Measurements from ENCODE around the gene TPRG1L. TPM values are rescaled to one million over a fixed set of nuclear protein-coding genes. Genes with fewer than 3 reads are reported as not detected.

Gene TPRG1L
- total and polyA plus RNA-seq, 10 of the 15 experiments (the other 5 are each of a cell fraction or from before 2014, with no cell fraction given) = 1.5 to 16.5 (median 8.0) TPM

DNA sequence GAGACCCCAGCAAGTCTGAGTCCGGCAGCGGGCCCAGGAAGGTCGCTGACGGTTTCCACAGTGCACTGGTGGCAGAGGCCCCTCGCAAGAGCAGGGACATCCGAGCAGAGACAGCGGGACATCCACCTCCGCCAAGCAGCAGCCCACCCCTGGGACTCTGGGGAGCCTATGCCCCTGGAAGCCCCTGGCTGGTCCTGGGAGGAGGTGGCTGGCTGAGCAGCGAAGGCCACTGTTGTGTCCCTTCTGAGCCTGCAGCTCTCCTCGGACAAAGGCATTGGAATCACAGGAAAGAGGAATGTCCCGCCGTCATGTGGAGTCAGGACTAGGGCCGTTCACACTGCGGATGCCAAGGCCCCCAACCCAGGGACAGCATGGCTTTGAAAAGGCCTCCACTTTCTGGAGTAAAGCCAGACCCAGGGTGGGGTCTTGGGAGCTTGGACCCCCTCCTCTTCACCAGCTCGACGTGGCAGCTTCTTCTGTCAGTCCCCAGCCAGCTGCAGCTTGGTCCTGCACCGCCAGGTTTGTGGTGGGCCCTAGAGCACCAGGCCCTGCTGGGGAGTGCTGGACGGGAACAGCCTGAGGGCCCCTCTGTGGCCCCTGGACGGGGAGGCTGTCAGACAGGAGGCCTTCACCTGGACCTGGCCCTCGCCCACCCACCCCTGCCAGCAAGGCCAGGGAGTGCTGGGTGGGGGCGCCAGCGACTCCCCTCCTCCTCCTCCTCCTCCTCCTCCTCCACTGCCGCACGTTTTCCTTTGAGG is 14.9 kb upstream of the TPRG1L start (continued):
- TF ChIP-seq, protein P1, sequence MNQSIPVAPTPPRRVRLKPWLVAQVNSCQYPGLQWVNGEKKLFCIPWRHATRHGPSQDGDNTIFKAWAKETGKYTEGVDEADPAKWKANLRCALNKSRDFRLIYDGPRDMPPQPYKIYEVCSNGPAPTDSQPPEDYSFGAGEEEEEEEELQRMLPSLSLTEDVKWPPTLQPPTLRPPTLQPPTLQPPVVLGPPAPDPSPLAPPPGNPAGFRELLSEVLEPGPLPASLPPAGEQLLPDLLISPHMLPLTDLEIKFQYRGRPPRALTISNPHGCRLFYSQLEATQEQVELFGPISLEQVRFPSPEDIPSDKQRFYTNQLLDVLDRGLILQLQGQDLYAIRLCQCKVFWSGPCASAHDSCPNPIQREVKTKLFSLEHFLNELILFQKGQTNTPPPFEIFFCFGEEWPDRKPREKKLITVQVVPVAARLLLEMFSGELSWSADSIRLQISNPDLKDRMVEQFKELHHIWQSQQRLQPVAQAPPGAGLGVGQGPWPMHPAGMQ (IDR thresholded peaks at IDR 0.05; ENCODE audit: borderline replicate concordance) = no peak
- TF ChIP-seq HCFC1 (IDR thresholded peaks at IDR 0.05; ENCODE audit: low read length) = no peak
- no peak for TF ChIP-seq RBBP5 (conservative IDR thresholded peaks at IDR 0.05)
- no peak for TF ChIP-seq TCF7 (IDR thresholded peaks at IDR 0.05; ENCODE audit: borderline replicate concordance)
- no peak for TF ChIP-seq POLR2AphosphoS5 (IDR thresholded peaks at IDR 0.05; ENCODE audit: low read length)

DNA sequence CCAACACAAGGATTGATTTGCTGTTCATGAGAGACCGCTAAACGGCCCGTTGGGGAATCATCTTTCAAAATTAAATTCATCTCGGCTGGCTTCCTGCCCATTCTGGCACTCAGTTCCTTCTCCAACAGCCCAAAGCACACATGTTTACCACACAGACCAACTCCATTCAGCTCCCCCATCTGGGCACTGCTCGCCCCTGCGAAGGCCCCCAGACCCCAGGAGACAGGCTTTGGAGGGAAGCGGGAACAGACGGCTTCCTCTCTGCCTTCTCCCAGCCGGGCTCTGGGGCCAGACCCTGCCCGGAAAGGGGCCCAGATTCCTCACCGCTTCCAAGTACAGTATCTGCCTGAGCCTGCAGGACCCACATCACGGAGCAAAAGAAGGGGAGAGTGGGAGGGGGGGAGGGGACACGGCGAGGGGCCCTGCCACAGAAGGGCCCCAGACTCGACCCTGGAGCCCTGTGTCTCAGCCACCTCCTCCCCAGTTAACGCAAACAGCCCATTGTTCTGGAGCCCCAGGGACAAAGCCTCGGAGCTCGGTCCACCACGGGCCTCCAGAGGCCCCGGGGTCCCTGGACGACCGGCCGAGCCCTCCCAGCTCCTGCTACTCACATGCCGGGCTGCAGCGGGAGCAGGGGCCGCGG is 14.2 kb upstream of the TPRG1L start:
- WGBS (ENCODE audit: insufficient coverage, insufficient replicate concordance, low lambda C conversion rate, missing lambda C conversion rate) = under 1% methylated on average over 21 of the region's 27 CpGs
- TF ChIP-seq TARDBP (IDR thresholded peaks at IDR 0.05; ENCODE audit: borderline replicate concordance) (no peak), IKZF2 (IDR thresholded peaks at IDR 0.05) (no peak), ZNF622 (IDR thresholded peaks at IDR 0.05) (no peak), EP300 (IDR thresholded peaks at IDR 0.05; ENCODE audit: borderline replicate concordance in 1 of 2, control insufficient read depth in 1 of 2, low read depth in 2 of 2, low read length in 2 of 2) (no peak), MYB (IDR thresholded peaks at IDR 0.05; ENCODE audit: borderline replicate concordance, low read depth, low read length) (no peak), MXI1 (IDR thresholded peaks at IDR 0.05; ENCODE audit: low read depth, low read length) (no peak), HDAC2 (IDR thresholded peaks at IDR 0.05) (no peak), ZNF384 (IDR thresholded peaks at IDR 0.05; ENCODE audit: borderline replicate concordance, low read depth, low read length) (no peak), DPF2 (IDR thresholded peaks at IDR 0.05) (no peak), BACH1 (IDR thresholded peaks at IDR 0.05; ENCODE audit: borderline replicate concordance) (no peak)
- TF ChIP-seq, protein P2, sequence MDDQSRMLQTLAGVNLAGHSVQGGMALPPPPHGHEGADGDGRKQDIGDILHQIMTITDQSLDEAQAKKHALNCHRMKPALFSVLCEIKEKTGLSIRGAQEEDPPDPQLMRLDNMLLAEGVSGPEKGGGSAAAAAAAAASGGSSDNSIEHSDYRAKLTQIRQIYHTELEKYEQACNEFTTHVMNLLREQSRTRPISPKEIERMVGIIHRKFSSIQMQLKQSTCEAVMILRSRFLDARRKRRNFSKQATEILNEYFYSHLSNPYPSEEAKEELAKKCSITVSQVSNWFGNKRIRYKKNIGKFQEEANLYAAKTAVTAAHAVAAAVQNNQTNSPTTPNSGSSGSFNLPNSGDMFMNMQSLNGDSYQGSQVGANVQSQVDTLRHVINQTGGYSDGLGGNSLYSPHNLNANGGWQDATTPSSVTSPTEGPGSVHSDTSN (IDR thresholded peaks at IDR 0.05; ENCODE audit: insufficient replicate concordance, low read depth, low read length) = no peak
- TF ChIP-seq, protein P3, sequence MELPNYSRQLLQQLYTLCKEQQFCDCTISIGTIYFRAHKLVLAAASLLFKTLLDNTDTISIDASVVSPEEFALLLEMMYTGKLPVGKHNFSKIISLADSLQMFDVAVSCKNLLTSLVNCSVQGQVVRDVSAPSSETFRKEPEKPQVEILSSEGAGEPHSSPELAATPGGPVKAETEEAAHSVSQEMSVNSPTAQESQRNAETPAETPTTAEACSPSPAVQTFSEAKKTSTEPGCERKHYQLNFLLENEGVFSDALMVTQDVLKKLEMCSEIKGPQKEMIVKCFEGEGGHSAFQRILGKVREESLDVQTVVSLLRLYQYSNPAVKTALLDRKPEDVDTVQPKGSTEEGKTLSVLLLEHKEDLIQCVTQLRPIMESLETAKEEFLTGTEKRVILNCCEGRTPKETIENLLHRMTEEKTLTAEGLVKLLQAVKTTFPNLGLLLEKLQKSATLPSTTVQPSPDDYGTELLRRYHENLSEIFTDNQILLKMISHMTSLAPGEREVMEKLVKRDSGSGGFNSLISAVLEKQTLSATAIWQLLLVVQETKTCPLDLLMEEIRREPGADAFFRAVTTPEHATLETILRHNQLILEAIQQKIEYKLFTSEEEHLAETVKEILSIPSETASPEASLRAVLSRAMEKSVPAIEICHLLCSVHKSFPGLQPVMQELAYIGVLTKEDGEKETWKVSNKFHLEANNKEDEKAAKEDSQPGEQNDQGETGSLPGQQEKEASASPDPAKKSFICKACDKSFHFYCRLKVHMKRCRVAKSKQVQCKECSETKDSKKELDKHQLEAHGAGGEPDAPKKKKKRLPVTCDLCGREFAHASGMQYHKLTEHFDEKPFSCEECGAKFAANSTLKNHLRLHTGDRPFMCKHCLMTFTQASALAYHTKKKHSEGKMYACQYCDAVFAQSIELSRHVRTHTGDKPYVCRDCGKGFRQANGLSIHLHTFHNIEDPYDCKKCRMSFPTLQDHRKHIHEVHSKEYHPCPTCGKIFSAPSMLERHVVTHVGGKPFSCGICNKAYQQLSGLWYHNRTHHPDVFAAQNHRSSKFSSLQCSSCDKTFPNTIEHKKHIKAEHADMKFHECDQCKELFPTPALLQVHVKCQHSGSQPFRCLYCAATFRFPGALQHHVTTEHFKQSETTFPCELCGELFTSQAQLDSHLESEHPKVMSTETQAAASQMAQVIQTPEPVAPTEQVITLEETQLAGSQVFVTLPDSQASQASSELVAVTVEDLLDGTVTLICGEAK (IDR thresholded peaks at IDR 0.05; ENCODE audit: borderline replicate concordance) = no peak

More for the DNA sequence above, 14.2 kb upstream of the TPRG1L start:
- no peak overlapping the region for H3K4me2 ChIP-seq (ENCODE audit: control insufficient read depth, insufficient read depth)
- no peaks in the 10 kb centered on the region for H3K9me3 ChIP-seq (replicated peaks; ENCODE audit: control insufficient read depth, insufficient read depth, low read length)
- ChIA-PET POLR2A (no interaction called here), SMC1A (ENCODE audit: uncharacterized antibody, unreplicated experiment) (no interaction called here), CTCF (no interaction called here), RAD21 (ENCODE audit: unreplicated experiment) (no interaction called here)
- H4K20me1 ChIP-seq (ENCODE audit: control insufficient read depth, insufficient read depth) = no peaks in the 10 kb centered on the region
- no peaks in the 10 kb centered on the region for H3K79me2 ChIP-seq (ENCODE audit: control insufficient read depth, insufficient read depth, low read length)
- H3K4me3 ChIP-seq = no peak overlapping the region
- H3K9ac ChIP-seq (ENCODE audit: control insufficient read depth, insufficient read depth, low read length) = no peak overlapping the region
- no peak overlapping the region for H3K27ac ChIP-seq (ENCODE audit: control insufficient read depth, insufficient read depth)
- intact Hi-C loops (cut with micrococcal nuclease; ENCODE audit: unreplicated experiment) = no loop called here
- peaks cover 2 to 8% of the 10 kb centered on the region in 2 experiments; a peak in 3 of 4 replicates for H3K27me3 ChIP-seq (replicated peaks in 1 of 2; ENCODE audit: control insufficient read depth in 2 of 2, insufficient read depth in 2 of 2, low read length in 1 of 2)
- no peaks in the 10 kb centered on the region for H3K36me3 ChIP-seq (ENCODE audit: control insufficient read depth in 2 of 2, insufficient read depth in 2 of 2, low read length in 1 of 2)
- H2AFZ ChIP-seq (ENCODE audit: control insufficient read depth, low read depth, low read length) = no peak overlapping the region
- H3K4me1 ChIP-seq (ENCODE audit: control insufficient read depth, insufficient read depth, low read length) = no peaks in the 10 kb centered on the region
- FAIRE-seq (no peak), ATAC-seq (no peak), DNase-seq (ENCODE audit: low read depth, low spot score) (no peak)
- no TSS peak for BruUV-seq (replicated peaks)
- in situ Hi-C loops (cut with MboI) = no loop called here

All from GM12878 (cell line).